Thyroid gland (tissue), 4 donors: ENCODE data around the gene SEPSECS.

Experiments used
- POLR2A ChIP-seq, 2 donors: fragments of 450-650 bp; IDR thresholded peaks; one replicate each; pipeline ENCODE4 v1.6.1; 2017; ENCODE audit warnings: antibody characterized with exemption in 2 of 2, mild to moderate bottlenecking in 2 of 2, moderate library complexity in 1 of 2
- TF ChIP-seq, protein P1 (sequence below), 6 experiments: fragments of 200-600 bp in 3 of 6; fragments of 450-650 bp in 3 of 6; sonication (generic) in 3 of 6; IDR thresholded peaks; one replicate each; pipeline ENCODE4 v1.5.1; 2016 to 2019; ENCODE audit warnings: antibody characterized with exemption in 6 of 6, mild to moderate bottlenecking in 2 of 6, inconsistent platforms in 1 of 6, moderate library complexity in 1 of 6

DNA sequence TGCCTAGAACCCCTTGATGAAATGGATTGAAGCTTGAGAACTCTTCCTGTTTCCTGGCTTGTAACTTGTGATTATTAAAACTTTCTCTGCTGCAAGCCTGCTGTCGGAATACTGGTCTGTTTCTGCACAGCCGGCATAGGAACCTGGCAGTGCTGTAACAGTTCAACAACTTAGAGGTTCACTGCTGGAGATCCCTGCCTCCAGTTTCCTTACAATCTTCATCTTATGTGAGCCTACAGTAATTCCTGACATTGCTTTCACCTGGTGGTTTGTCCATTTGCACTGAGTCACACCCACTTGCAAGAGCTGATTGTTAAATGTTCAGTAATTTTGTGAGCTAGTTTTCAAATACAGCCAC is 1.3 kb upstream of the SEPSECS start:
- TF ChIP-seq, protein P1, sequence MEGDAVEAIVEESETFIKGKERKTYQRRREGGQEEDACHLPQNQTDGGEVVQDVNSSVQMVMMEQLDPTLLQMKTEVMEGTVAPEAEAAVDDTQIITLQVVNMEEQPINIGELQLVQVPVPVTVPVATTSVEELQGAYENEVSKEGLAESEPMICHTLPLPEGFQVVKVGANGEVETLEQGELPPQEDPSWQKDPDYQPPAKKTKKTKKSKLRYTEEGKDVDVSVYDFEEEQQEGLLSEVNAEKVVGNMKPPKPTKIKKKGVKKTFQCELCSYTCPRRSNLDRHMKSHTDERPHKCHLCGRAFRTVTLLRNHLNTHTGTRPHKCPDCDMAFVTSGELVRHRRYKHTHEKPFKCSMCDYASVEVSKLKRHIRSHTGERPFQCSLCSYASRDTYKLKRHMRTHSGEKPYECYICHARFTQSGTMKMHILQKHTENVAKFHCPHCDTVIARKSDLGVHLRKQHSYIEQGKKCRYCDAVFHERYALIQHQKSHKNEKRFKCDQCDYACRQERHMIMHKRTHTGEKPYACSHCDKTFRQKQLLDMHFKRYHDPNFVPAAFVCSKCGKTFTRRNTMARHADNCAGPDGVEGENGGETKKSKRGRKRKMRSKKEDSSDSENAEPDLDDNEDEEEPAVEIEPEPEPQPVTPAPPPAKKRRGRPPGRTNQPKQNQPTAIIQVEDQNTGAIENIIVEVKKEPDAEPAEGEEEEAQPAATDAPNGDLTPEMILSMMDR (IDR thresholded peaks at IDR 0.05): no peak
- no peak for TF ChIP-seq POLR2A (IDR thresholded peaks at IDR 0.05)
